ENCODE data around the gene PRKAA2. TPM values are rescaled to one million over a fixed set of nuclear protein-coding genes. Genes with fewer than 3 reads are reported as not detected.
"Not testable (repeated sequence)": the region's sequence is repeated elsewhere in the genome, so short reads cannot be mapped to it uniquely, and the experiment has no call there.

The PRKAA2 gene
- 1 to 10 TPM; 2.4 to 5.4 (median 3.8) TPM for total RNA-seq
- polyA plus RNA-seq: 1 to 10 TPM in 1 of 2 donors, under 1 TPM in 1; 0.81 to 2.9 TPM
- long read RNA-seq, donor 1, full-length matches to known transcripts: 4 of 7 reads
- long read RNA-seq, donor 1, partial matches to known transcripts: 2 of 7 reads
- long read RNA-seq, donor 1, other reads (novel, unspliced or antisense): 1 of 7 reads
- long read RNA-seq, donor 2, full-length matches to known transcripts: 1 of 1 reads
- long read RNA-seq, donor 2, partial matches to known transcripts: 0 of 1 reads
- long read RNA-seq, donor 2, other reads (novel, unspliced or antisense): 0 of 1 reads
- long read RNA-seq, donor 3, full-length matches to known transcripts: 1 of 3 reads
- long read RNA-seq, donor 3, partial matches to known transcripts: 0 of 3 reads
- long read RNA-seq, donor 3, other reads (novel, unspliced or antisense): 2 of 3 reads

DNA sequence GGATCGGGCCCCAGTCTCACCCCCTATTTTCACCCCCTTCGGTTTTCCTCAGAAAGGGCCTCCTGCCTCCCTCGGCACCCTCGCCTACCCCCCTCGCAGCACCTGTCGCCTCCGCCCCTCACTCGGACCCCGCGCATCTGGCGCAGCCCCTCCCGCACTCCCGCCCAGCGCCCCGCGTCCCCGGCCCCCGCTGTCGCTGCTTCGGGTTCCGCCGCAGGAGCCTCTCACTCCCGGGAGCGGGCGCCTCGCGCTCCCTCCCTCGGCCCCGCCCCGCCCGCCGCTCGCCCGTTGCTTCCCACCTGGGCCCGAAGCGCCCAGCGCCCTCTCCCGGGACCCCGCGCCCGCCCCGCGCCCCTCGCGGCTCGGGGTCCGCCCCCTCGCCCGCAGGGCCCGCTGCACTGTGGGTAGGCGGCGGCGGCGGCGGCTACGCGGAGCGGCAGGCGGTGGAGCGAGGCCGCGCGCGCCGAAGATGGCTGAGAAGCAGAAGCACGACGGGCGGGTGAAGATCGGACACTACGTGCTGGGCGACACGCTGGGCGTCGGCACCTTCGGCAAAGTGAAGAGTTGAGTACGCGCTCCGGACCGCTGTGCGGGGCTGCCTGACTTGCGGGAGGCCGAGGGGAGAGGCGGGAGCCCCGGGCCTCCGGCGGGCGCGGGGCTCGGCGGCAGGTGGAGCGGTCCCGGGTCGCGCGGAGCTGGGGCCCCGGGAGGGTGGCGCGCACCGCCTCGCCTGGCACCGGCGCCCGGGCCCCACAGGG is at the start of gene PRKAA2:
PRKAA2 (plus strand) TSS at position 396 of the 758 bp plus-strand sequence; CDS start at position 470, 74 bp downstream.
- peaks cover 3% of the 10 kb centered on the region for H3K4me1 ChIP-seq (ENCODE audit: insufficient read depth)
- H3K27me3 ChIP-seq: no peaks in the 10 kb centered on the region
- intact Hi-C loops (cut with DNase I): no loop called here
- peak within 1 kb of the TSS; percentile 37 to 61 for H3K27ac ChIP-seq
- peak; percentile 38 to 69 (median 55) for DNase-seq
- WGBS, 3 donors: 1% methylated on average over 61 to 103 of the region's 103 CpGs
- H3K4me3 ChIP-seq: peak within 1 kb of the TSS; percentile 73
- H3K36me3 ChIP-seq: no peaks in the 10 kb centered on the region
- TF ChIP-seq EP300 (IDR thresholded peaks at IDR 0.05) (no peak), POLR2A (IDR thresholded peaks at IDR 0.05) (no peak)
- TF ChIP-seq, protein P1, sequence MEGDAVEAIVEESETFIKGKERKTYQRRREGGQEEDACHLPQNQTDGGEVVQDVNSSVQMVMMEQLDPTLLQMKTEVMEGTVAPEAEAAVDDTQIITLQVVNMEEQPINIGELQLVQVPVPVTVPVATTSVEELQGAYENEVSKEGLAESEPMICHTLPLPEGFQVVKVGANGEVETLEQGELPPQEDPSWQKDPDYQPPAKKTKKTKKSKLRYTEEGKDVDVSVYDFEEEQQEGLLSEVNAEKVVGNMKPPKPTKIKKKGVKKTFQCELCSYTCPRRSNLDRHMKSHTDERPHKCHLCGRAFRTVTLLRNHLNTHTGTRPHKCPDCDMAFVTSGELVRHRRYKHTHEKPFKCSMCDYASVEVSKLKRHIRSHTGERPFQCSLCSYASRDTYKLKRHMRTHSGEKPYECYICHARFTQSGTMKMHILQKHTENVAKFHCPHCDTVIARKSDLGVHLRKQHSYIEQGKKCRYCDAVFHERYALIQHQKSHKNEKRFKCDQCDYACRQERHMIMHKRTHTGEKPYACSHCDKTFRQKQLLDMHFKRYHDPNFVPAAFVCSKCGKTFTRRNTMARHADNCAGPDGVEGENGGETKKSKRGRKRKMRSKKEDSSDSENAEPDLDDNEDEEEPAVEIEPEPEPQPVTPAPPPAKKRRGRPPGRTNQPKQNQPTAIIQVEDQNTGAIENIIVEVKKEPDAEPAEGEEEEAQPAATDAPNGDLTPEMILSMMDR (IDR thresholded peaks at IDR 0.05): no peak
- H3K9me3 ChIP-seq: no peaks in the 10 kb centered on the region

DNA sequence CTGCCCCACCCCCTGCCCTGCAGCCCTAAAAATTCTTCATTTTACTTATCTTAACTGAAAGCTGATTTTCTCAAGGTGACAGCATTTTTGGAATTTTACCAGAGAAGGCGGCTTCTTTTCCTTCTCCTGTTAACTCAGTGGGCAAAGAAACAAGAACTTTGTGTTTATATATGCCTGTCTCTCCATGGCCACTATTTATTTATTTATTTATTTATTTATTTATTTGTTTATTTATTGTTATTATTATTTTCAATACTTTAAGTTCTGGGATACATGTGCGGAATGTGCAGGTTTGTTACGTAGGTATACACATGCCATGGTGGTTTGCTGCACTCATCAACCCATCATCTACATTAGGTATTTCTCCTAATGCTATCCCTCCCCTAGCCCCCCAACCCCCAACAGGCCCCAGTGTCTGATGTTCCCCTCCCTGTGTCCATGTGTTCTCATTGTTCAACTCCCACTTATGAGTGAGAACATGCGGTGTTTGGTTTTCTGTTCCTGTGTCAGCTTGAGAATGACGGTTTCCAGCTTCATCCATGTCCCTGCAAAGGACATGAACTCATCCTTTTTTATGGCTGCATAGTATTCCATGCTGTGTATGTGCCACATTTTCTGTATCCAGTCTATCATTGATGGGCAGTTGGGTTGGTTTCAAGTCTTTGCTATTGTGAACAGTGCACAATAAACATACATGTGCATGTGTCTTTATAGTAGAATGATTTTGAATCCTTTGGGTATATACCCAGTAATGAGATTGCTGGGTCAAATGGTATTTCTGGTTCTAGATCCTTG is 49.5 kb upstream of the PRKAA2 start:
- intact Hi-C loops (cut with DNase I): loop anchor here in 2 of 4 donors (10.0 kb wide), 2 partner anchors 109 to 1461 kb away; no protein-coding TSS in a partner anchor
- not testable (repeated sequence) for H3K36me3 ChIP-seq

DNA sequence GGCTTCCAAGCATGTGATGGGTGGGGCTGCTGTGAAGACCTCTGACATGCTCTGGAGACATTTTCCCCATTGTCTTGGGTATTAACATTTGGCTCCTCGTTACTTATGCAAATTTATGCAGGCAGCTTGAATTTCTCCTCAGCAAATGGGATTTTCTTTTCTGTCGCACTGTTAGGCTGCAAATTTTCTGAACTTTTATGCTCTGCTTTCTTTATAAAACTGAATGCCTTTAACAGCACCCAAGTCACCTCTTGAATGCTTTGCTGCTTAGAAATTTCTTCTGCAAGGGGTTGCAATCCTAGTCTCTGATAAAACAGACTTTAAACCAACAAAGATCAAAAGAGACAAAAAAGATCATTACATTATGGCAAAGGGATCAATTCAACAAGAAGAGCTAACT is 35.0 kb upstream of the PRKAA2 start:
- H3K9me3 ChIP-seq; DNase-seq; H3K4me1 ChIP-seq (ENCODE audit: insufficient read depth); H3K36me3 ChIP-seq; H3K27ac ChIP-seq; intact Hi-C loops (cut with DNase I); H3K27me3 ChIP-seq; H3K4me3 ChIP-seq: not testable (repeated sequence)
- WGBS, 3 donors: 53 to 85% (median 82%) methylated on average over 2 of the region's 2 CpGs

More for the DNA sequence above, 49.5 kb upstream of the PRKAA2 start:
- 95 to 97% (median 96%) methylated on average over 5 of the region's 5 CpGs for WGBS, 3 donors
- H3K27ac ChIP-seq; H3K9me3 ChIP-seq; H3K27me3 ChIP-seq; H3K4me1 ChIP-seq (ENCODE audit: insufficient read depth); H3K4me3 ChIP-seq; DNase-seq: not testable (repeated sequence)

DNA sequence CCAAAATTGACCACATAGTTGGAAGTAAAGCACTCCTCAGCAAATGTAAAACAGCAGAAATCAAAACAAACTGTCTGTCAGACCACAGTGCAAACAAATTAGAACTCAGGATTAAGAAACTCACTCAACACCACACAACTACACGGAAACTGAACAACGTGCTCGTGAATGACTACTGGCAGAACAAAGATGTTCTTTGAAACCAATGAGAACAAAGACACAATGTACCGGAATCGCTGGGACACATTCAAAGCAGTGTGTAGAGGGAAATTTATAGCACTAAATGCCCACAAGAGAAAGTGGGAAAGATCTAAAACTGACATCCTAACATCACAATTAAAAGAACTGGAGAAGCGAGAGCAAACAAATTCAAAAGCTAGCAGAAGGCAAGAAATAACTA is 34.3 kb upstream of the PRKAA2 start:
- 90 to 95% (median 95%) methylated on average over 6 of the region's 6 CpGs for WGBS, 3 donors
- H3K36me3 ChIP-seq; H3K4me1 ChIP-seq (ENCODE audit: insufficient read depth); H3K27me3 ChIP-seq; DNase-seq; intact Hi-C loops (cut with DNase I); H3K9me3 ChIP-seq; H3K27ac ChIP-seq; H3K4me3 ChIP-seq: not testable (repeated sequence)

DNA sequence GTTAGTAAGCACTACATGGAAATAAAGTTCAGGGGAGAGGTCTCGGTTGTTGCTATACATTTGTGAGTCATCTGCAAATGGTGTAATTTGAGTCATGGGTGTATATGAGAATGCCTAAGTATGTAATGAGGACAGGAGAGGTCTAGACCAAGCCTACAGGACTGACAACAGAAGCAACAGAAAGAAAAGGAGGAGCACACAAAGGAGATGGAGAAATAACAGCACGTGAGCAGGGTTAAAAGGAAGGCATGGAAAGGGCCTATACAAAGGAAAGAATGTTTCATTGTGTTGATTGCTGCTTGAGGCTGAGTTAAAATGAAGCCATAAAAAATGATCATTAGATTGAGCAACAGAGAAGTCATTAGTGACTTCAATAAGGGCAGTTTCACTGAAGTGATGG is 28.0 kb upstream of the PRKAA2 start:
- H3K9me3 ChIP-seq: no peaks in the 10 kb centered on the region
- TF ChIP-seq EP300 (IDR thresholded peaks at IDR 0.05): no peak
- TF ChIP-seq, protein P1 (IDR thresholded peaks at IDR 0.05): no peak
- no peak for TF ChIP-seq POLR2A (IDR thresholded peaks at IDR 0.05)
- intact Hi-C loops (cut with DNase I): no loop called here
- H3K4me3 ChIP-seq: no peak overlapping the region
- no peak for DNase-seq
- no peak overlapping the region for H3K27ac ChIP-seq
- 83 to 90% (median 87%) methylated on average over 2 of the region's 2 CpGs for WGBS, 3 donors
- no peaks in the 10 kb centered on the region for H3K36me3 ChIP-seq
- no peaks in the 10 kb centered on the region for H3K27me3 ChIP-seq
- H3K4me1 ChIP-seq (ENCODE audit: insufficient read depth): no peaks in the 10 kb centered on the region

All from ovary (tissue), 10 donors.